ENCODE results near the gene FFAR1.

- TF ChIP-seq CTCF (IDR thresholded peaks at IDR 0.05; ENCODE audit: low read length) (no peak), EZH2 (optimal IDR thresholded peaks at IDR 0.05; ENCODE audit: low read depth, low read length) (no peak), EZH2phosphoT487 (IDR thresholded peaks at IDR 0.05; ENCODE audit: low read length) (no peak)
Observed at GRCh38 chr19:35363001-35363590, 15.4 kb downstream of the FFAR1 start.
